DND-41 (cell line): ENCODE results near the gene TIPIN.
A peak's percentile ranks its signal among the peaks of the same experiment; 100 is the strongest.

Source experiments
- ATAC-seq: fragments of 200-7000 bp; cut with Tn5 transposase; 3 replicates; pipeline ENCODE4 v1.9.1; 2021; ENCODE audit warnings: low read depth; ENCODE audit not compliant: insufficient read depth
- DNase-seq: peaks from one replicate; pipeline ENCODE4 v3.0.0-alpha.2; 2020
- H2AFZ ChIP-seq: 2 replicates; pipeline ENCODE4 v1.6.0; 2012; ENCODE audit warnings: low read depth, low read length
- H3K27ac ChIP-seq: 2 replicates; pipeline ENCODE4 v1.5.1; 2012; ENCODE audit warnings: low read length, inconsistent platforms
- H3K27me3 ChIP-seq: fragments of 200-600 bp; sonication (generic); 2 replicates; pipeline ENCODE4 v1.6.0; 2012; ENCODE audit warnings: low read length, mild to moderate bottlenecking, inconsistent platforms; ENCODE audit not compliant: insufficient read depth, poor library complexity
- H3K36me3 ChIP-seq: 2 replicates; pipeline ENCODE4 v1.5.1; 2012; ENCODE audit warnings: low read length, inconsistent platforms; ENCODE audit not compliant: insufficient read depth
- H3K4me1 ChIP-seq: 2 replicates; pipeline ENCODE4 v1.5.1; 2012; ENCODE audit warnings: mild to moderate bottlenecking, low read length; ENCODE audit not compliant: insufficient read depth
- H3K4me2 ChIP-seq: 2 replicates; pipeline ENCODE4 v1.6.0; 2012; ENCODE audit warnings: mild to moderate bottlenecking, moderate library complexity, low read length, inconsistent platforms; ENCODE audit not compliant: insufficient read depth
- H3K4me3 ChIP-seq, 2 experiments: fragments of 200-600 bp in 1 of 2; shearing (Covaris generic) in 1 of 2; 2 replicates each; pipeline ENCODE4 v1.5.1; 2012 to 2016; ENCODE audit warnings: inconsistent platforms in 2 of 2, low read length in 2 of 2, mild to moderate bottlenecking in 2 of 2, low read depth in 1 of 2, moderate library complexity in 1 of 2
- H3K79me2 ChIP-seq: 2 replicates; pipeline ENCODE4 v1.6.0; 2012; ENCODE audit warnings: low read length, inconsistent platforms; ENCODE audit not compliant: insufficient read depth
- H3K9ac ChIP-seq: 2 replicates; pipeline ENCODE4 v1.6.0; 2012; ENCODE audit warnings: low read depth, mild to moderate bottlenecking, inconsistent platforms, low read length, moderate library complexity
- H3K9me3 ChIP-seq: 2 replicates; pipeline ENCODE4 v1.5.1; 2012; ENCODE audit warnings: low read length, moderate library complexity, mild to moderate bottlenecking, inconsistent platforms; ENCODE audit not compliant: insufficient read depth, severe bottlenecking
- H4K20me1 ChIP-seq: 2 replicates; pipeline ENCODE4 v1.6.0; 2012; ENCODE audit warnings: low read length; ENCODE audit not compliant: insufficient read depth
- CTCF ChIP-seq: IDR thresholded peaks from 2 replicates; pipeline ENCODE4 v1.5.1; 2012; ENCODE audit warnings: borderline replicate concordance, low read length, moderate library complexity, mild to moderate bottlenecking; ENCODE audit not compliant: poor library complexity, severe bottlenecking; ENCODE audit errors: extremely low read depth
- EZH2 ChIP-seq: IDR thresholded peaks from 3 replicates; pipeline ENCODE4 v1.6.1; 2012; ENCODE audit warnings: borderline replicate concordance, low read depth, mild to moderate bottlenecking, moderate library complexity, low read length, inconsistent platforms; ENCODE audit not compliant: severe bottlenecking

TIPIN gene

DNA sequence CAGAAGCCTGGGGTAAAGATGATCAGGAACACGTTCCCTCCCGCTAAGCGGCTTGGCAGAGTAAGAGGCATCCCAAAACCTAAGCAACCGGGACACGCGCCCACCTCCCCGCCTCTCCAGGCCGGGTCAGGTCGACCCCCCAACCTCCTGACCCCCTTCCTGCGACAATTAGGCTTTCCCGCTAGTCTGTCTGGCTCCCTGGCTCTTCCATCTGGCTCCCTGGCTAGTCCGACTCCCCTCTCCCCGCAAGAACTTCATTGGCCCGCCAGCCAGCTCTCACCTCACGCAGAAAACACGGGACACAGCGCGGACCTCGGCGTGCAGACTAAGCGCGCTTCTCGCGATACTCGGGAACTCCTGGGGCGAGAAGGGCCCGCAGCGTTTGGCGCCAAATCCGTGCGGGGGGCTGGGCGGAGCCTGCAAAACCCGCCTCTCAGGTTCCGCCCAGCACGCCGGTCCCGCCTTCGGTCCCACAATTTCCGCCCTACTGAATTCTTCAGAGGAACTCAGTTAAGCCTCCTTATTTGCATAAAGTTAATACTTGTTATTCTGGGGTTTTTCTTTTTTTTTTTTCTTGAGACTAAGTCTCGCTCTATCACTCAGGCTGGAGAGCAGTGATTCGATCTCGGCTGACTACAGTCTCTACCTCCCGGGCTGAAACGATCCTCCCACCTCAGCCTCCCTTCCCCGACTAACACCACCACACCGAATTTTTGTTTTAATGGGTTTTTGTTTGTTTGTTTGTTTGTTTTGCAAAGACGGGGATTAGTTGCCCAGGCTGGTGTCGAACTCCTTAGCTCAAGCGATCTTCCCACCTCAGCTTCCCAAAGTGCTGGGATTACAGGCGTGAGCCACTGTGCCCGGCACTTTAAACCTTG is at the start of gene TIPIN:
Gene TIPIN (minus strand): TSS at position 327 of the 878 bp plus-strand sequence. CDS start 3,738 bp downstream, outside the sequence.
- TF ChIP-seq CTCF (no peak), EZH2 (no peak)
- peak within 1 kb of the TSS; percentile 67 for H3K4me2 ChIP-seq
- H3K27ac ChIP-seq = peak within 1 kb of the TSS; percentile 84
- peaks cover 41% of the 10 kb centered on the region for H3K79me2 ChIP-seq
- H3K9ac ChIP-seq = peak within 1 kb of the TSS; percentile 73
- H3K27me3 ChIP-seq = no peaks in the 10 kb centered on the region
- no peaks in the 10 kb centered on the region for H3K9me3 ChIP-seq
- no peaks in the 10 kb centered on the region for H4K20me1 ChIP-seq
- peak within 1 kb of the TSS; percentile 38 to 65 for H3K4me3 ChIP-seq
- ATAC-seq (peak; percentile 96), DNase-seq (peak; percentile 96)
- peak within 1 kb of the TSS; percentile 77 for H2AFZ ChIP-seq
- H3K36me3 ChIP-seq = peaks cover 12% of the 10 kb centered on the region
- H3K4me1 ChIP-seq = peaks cover 24% of the 10 kb centered on the region

DNA sequence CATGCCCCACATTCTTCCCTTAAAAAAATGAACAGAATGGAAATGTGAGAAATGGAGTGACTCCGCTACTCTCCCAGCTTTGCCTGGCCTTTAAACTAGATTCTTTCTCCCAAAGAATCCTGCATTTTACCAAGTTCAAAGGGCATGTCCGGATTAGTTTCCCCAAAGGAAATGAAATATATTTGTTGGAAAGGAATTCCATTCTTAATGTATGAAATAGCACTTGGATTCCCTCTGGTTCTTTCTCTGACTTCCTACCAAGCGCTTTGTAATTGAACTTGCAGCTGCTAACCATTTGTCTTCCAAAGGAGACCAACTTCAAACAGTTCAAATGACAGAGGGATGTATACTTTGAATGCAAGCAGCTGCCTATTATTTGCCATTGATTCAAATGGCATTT is 49.1 kb upstream of the TIPIN start:
- peak overlapping the region; percentile 56; the same call in 1 of the 2 replicates for H3K4me2 ChIP-seq
- H3K9ac ChIP-seq = no peak overlapping the region
- no peak for DNase-seq
- peaks cover 100% of the 10 kb centered on the region for H3K4me1 ChIP-seq
- 0 out of 2 replicates have a peak overlapping the region, but pooled peaks have one; percentile 64 for H3K27ac ChIP-seq
- no peak overlapping the region for H3K4me3 ChIP-seq
- ATAC-seq = no peak
- H3K79me2 ChIP-seq = peaks cover 100% of the 10 kb centered on the region
- H4K20me1 ChIP-seq = peaks cover 50% of the 10 kb centered on the region
- no peaks in the 10 kb centered on the region for H3K36me3 ChIP-seq
- no peak for TF ChIP-seq CTCF
- TF ChIP-seq EZH2 = no peak
- H2AFZ ChIP-seq = no peak overlapping the region
- no peaks in the 10 kb centered on the region for H3K9me3 ChIP-seq
- no peaks in the 10 kb centered on the region for H3K27me3 ChIP-seq

DNA sequence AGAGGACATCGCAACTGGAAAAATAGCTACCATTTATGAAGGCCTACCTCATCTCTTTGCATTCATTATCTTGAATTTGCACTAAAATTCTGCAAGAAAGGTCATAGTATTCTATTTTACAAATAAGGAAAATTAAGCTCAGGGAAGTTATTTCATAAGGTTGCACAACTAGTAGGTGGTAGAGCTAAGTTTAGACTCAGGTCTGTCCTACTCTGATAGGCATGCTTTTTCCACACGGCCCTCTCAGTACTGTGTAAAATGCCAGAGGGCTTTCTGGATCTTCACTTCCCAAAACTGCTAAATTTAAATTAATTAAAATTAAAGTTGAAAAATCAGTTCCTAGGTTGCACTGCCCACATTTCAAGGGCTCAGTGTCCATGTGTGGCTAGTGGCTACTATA is 48.5 kb upstream of the TIPIN start:
- peaks cover 100% of the 10 kb centered on the region for H3K4me1 ChIP-seq

More for the DNA sequence above, 48.5 kb upstream of the TIPIN start:
- Histone ChIP-seq H3K36me3 (no peaks in the 10 kb centered on the region), H4K20me1 (peaks cover 51% of the 10 kb centered on the region), H3K27ac (peak overlapping the region; percentile 64), H2AFZ (no peak overlapping the region), H3K9me3 (no peaks in the 10 kb centered on the region), H3K4me3 (peak overlapping the region in 1 of 2 experiments; percentile 24; a peak in 1 of 4 replicates), H3K27me3 (no peaks in the 10 kb centered on the region), H3K9ac (peak overlapping the region; percentile 29; the same call in 1 of the 2 replicates), H3K79me2 (peaks cover 100% of the 10 kb centered on the region), H3K4me2 (peak overlapping the region; percentile 56)
- no peak for DNase-seq
- no peak for ATAC-seq
- no peak for TF ChIP-seq CTCF
- TF ChIP-seq EZH2 = no peak
